GM21737 (cell line): ENCODE results near the gene CCDC82.

Experiments
- ATAC-seq: cut with Tn5 transposase; IDR thresholded peaks from one replicate; pipeline ENCODE4 v1.9.1; 2021; ENCODE audit warnings: mild to moderate bottlenecking, moderate library complexity; ENCODE audit not compliant: unreplicated experiment

Gene CCDC82

GRCh38 chr11:96309016-96309642, 80.6 kb downstream of the CCDC82 start:
- ATAC-seq, result no peak

DNA sequence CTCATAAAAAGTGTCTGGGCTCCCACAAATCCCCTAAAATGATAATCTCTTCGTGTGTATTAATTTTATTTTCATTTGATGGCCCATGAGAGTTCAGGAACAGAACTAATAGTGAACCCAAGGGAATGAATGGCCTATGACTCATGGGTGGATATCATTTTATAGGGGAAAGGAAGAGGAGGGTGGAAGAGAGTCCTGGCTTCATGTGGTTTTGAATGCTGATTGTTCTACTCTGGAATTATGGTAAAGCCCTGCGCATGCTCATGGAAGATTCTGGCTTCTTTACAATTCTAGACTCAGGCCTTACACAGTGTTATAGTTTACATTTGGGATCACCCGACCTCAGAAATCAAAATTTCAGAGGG, 82.0 kb downstream of the CCDC82 start:
- no peak for ATAC-seq

DNA sequence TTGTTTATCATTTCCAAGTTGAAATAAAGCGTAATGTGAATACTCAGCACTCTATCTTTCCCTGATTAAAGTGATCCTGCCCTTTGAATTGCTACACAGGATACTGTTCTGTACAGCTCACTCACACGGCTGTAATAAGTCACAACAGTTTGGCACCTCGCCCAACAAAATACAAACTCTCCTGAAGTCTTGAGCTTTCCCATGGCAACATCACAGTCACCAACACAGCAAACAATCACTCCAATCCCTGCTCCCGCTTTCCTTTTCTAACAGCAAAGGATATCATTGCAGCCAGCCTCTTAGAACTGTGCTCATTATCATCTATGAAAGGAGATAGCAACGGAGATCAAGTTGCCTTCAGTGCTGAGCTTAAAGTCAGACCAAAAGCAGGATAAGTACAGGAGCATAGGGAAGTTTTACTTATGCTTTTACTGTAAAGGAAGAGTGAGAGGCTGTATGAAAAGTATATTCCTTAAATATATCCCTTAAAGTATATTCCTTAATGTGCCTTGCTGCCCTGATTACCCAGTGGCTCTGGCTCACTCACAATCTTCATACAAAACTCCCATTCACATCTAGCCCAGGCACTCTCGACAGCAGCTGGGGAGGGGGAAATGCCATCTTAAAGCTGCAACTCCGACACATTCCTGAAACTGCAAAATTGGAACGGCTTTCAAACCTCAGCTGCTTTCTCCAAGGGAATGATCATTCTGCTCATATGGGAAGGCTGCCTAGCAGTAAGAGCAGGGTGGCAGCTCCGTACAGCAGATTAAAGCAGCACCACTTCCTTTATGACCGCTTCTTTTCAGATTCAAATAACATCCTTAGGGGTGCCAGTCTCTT, 82.6 kb downstream of the CCDC82 start:
- no peak for ATAC-seq

- ATAC-seq, result no peak
These were observed 83.1 kb downstream of the CCDC82 start for GRCh38 chr11:96306600-96306932.

GRCh38 chr11:96306071-96306470, 83.6 kb downstream of the CCDC82 start:
- ATAC-seq, result no peak

DNA sequence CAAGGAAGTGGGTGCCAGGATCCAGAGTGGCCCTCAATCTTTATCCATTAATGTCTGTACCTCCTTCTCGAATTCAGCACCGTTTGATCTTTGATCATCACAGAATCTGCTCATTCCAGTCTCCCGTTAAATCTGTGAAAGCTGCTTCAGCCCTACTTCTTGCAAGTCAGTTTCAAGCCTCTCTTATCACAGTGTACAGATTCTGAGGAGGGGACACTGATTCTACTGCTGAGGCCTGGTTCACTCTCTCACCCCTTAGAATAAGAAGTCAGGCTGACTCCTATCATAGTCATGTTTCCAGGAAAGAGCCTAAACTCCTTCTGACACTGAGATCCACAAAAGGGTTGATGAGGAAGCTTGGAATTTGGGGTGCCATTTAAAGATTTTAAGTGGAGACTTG, 85.7 kb downstream of the CCDC82 start:
- ATAC-seq, result no peak

DNA sequence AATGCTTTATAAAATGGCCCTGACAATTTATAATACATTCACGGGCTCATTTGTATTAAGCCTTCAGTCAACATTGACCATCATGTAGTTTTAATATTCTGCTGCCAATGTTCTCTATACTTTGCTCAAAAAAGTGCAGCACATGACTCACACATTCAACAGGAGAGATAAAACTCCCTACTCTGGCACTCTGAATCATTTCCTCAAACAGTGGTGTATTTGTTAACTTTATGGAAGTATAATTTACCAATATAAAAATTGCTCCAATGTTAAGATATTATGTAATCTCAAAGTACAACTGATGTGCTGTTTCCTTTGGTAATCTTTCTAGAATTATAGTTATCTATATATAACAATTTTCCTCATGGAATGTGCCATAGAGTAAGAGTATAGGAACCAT, 86.6 kb downstream of the CCDC82 start:
- no peak for ATAC-seq
